ENCODE data around the gene IL21. TPM values are rescaled to one million over a fixed set of nuclear protein-coding genes. Genes with fewer than 3 reads are reported as not detected.

Gene IL21
- total RNA-seq, 1 experiment from 2014 or later = not detected

GRCh38 chr4:122647656-122648055 lies 26.8 kb upstream of the IL21 start:
- no peaks in the 10 kb centered on the region for H3K4me1 Mint-ChIP-seq
- no CpG with 5 or more reads among the region's 3 CpGs for WGBS (ENCODE audit: extremely low coverage, insufficient read length, low lambda C conversion rate)

More at GRCh38 chr4:122647656-122648055, 26.8 kb upstream of the IL21 start:
- Histone ChIP-seq H4K20me1 (ENCODE audit: control insufficient read depth, insufficient read depth, insufficient read length) (no peaks in the 10 kb centered on the region), H3K23ac (ENCODE audit: insufficient read length, low read depth, low read length) (no peak overlapping the region), H3K9ac (ENCODE audit: extremely low read depth, insufficient read length, low read length) (no peak overlapping the region), H3K9me3 (ENCODE audit: control insufficient read depth, low read depth, low read length) (no peaks in the 10 kb centered on the region), H3K4me1 (ENCODE audit: insufficient read depth, low read length) (no peaks in the 10 kb centered on the region), H4K5ac (ENCODE audit: insufficient read length, low read depth, low read length) (no peak overlapping the region), H3K56ac (ENCODE audit: insufficient read length, low read depth, low read length) (no peak overlapping the region), H2AFZ (ENCODE audit: low read length) (no peak overlapping the region), H2BK20ac (ENCODE audit: low read depth, low read length, poor library complexity, severe bottlenecking) (no peak overlapping the region), H2BK12ac (ENCODE audit: insufficient read length, low read depth, low read length) (no peak overlapping the region), H3K27ac (ENCODE audit: insufficient read length, low read depth, low read length) (no peak overlapping the region), H4K91ac (ENCODE audit: insufficient read length, low read depth, low read length) (no peak overlapping the region), H3K4me2 (ENCODE audit: insufficient read depth, insufficient read length, low read length) (no peak overlapping the region), H3K27me3 (ENCODE audit: insufficient read depth, low read length) (no peaks in the 10 kb centered on the region), H2BK120ac (ENCODE audit: low read depth, low read length, poor library complexity, severe bottlenecking) (no peak overlapping the region), H3T11ph (ENCODE audit: low read length) (no peak overlapping the region), H2BK15ac (ENCODE audit: low read depth, low read length) (no peak overlapping the region), H3K14ac (ENCODE audit: insufficient read depth, low read length) (no peak overlapping the region), H3K79me1 (ENCODE audit: insufficient read depth, low read depth, low read length, poor library complexity, severe bottlenecking) (no peaks in the 10 kb centered on the region), H3K4ac (ENCODE audit: low read depth, low read length) (no peak overlapping the region), H2BK5ac (ENCODE audit: insufficient read length, low read length) (no peak overlapping the region), H3K23me2 (ENCODE audit: insufficient read length, low read depth, low read length, poor library complexity, severe bottlenecking) (no peaks in the 10 kb centered on the region), H2AK5ac (ENCODE audit: insufficient read length, low read length) (no peak overlapping the region), H3K79me2 (ENCODE audit: insufficient read depth, low read length) (no peaks in the 10 kb centered on the region), H4K8ac (replicated peaks; ENCODE audit: insufficient read length, low read depth, low read length) (no peak overlapping the region), H3K18ac (ENCODE audit: insufficient read length, low read depth, low read length) (no peak overlapping the region)
- H3K4me3 Mint-ChIP-seq = no peak overlapping the region
- no peaks in the 10 kb centered on the region; the same call in 1 of the 2 replicates for H3K27me3 Mint-ChIP-seq (ENCODE audit: low read depth)
- TF ChIP-seq CTCF (conservative IDR thresholded peaks at IDR 0.05) = no peak
- no peak for DNase-seq
- no peaks in the 10 kb centered on the region for H3K36me3 Mint-ChIP-seq (ENCODE audit: insufficient read depth in 1 of 3, low read depth in 3 of 3)
- H3K27ac Mint-ChIP-seq = no peak overlapping the region
- H3K9me3 Mint-ChIP-seq = no peaks in the 10 kb centered on the region

Data from H9 (cell line).